ENCODE results near the gene HPN. TPM values are rescaled to one million over a fixed set of nuclear protein-coding genes. Genes with fewer than 3 reads are reported as not detected.

HPN gene
- total and polyA plus RNA-seq, 2 donors = 0.73 TPM; not detected in 1

DNA sequence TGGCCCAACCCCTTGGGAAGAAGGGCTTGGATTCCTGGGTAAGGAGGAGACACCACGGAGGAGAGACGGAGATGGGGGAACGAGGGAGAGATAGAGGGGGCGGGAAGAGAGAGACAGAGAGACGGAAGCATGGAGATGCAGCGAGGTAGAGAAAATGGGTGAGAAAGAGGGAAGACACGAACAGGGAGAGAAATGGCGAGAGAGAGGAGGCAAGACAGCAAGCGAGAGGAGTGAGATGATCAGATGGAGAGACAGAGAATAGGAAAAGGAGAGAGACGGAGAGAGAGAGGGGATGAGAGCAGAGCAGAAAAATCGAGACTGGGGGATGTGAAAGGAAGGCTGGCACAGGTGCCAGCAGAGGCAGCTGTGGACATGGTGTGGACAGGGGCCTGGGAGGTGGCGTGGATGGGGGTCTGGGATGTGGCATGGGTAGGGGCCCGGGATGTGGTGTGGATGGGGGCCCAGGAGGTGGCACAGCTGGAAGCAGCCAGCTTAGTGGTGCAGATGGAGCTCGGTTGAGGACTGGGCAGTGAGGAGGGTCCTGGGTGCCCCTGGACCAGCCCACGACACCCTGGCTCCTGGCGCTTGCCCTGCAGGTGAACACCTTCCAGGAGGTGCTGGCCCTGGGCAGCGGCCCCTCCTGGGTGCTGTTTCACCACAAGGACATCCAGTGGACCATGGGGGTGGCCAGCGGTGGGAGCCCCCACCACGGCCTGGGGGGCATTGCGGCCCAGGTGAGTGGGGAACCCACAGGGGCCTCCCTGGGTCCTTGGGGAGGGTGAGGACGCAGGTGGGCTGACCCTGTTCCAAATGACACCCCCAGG lies 33.9 kb downstream of the HPN start:
- WGBS = 89% methylated on average over 21 of the region's 21 CpGs
- Histone ChIP-seq H3K36me3 (ENCODE audit: insufficient read depth) (no peaks in the 10 kb centered on the region), H3K27ac (ENCODE audit: low read depth) (no peak overlapping the region), H3K4me1 (ENCODE audit: insufficient read depth) (no peaks in the 10 kb centered on the region), H3K4me3 (ENCODE audit: low read depth, low read length) (no peak overlapping the region)
- no peak for DNase-seq (ENCODE audit: extremely low spot score)

DNA sequence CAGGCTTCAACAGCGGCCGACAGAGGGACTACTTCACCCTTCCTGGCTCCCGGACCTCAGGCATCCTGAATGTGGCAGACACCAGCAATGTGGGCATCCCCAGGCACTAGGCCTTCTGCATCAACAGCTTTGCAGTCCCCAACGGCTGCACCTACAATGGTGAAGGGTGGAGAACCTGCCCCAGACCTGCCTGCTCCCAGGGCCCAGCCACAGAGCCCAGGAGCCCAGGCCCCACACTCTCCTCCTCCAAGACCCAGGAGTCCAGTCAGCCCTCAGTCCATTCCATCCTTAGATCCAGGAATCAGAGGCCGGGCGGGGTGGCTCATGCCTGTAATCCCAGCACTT lies 34.5 kb downstream of the HPN start:
- 88% methylated on average over 6 of the region's 6 CpGs for WGBS

DNA sequence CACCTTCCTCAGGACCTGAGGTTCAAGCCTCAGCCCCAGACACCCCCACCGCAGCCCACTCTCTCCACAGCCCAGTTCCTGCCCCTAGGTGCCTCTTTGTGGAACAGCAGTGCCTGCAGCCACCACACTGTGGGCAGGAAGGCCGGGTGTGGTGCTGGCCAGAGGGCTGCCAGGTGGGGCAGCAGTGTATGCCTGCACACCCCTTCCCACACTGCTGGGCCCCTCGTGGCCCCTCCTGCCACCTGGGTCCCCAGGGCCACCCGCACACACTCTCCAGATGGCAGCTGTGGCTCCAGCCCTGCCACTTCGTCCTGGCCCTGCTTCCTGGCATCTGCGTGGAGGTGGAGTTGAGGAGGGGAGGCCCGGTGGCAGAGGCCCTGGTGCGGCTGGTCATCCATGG lies 35.1 kb downstream of the HPN start:
- DNase-seq (ENCODE audit: extremely low spot score) = no peak
- Histone ChIP-seq H3K36me3 (ENCODE audit: insufficient read depth) (no peaks in the 10 kb centered on the region), H3K4me1 (ENCODE audit: insufficient read depth) (no peaks in the 10 kb centered on the region), H3K4me3 (ENCODE audit: low read depth, low read length) (no peak overlapping the region), H3K27ac (ENCODE audit: low read depth) (no peak overlapping the region)
- 80% methylated on average over 8 of the region's 8 CpGs for WGBS

More for the DNA sequence above, 34.5 kb downstream of the HPN start:
- Histone ChIP-seq H3K4me3 (ENCODE audit: low read depth, low read length) (no peak overlapping the region), H3K36me3 (ENCODE audit: insufficient read depth) (no peaks in the 10 kb centered on the region), H3K4me1 (ENCODE audit: insufficient read depth) (no peaks in the 10 kb centered on the region), H3K27ac (ENCODE audit: low read depth) (no peak overlapping the region)
- no peak for DNase-seq (ENCODE audit: extremely low spot score)

DNA sequence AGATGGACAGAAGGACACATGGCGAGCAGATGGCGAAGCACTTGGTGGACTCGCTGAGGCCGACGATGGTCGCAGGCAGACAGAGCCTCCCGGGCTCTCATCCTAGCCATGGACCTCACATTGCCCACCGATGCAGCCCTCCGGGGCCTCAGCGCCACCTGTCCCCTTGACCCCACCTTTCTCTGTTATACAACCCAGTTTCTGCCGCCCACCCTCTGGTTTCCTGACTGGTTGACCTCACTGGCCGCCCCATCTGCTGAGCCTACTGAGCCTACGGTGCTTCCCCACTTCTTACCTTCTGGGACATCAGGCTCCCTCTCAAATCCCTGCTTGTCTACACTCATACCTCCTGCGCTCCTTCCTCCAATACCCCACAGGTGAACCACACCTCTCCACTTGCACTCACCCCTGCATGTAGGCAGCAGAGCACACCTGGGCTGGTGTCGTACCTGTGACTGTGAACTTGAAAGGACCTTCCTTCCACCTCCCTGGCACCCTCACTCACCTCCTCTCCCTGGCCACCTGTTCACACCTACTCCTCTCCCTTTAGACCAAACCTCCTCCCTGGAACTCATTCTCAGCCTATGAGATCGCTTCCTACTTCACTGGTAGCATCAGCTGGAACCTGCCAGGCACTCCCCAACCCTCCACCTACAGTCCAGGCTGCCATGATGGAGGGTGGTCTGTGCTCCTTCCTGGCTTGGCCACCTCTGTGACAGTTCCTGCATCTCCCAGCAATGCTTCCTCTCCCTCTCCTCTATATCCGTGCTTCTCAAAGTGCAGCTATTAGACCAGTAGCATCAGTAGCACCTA lies 36.1 kb downstream of the HPN start:
- Histone ChIP-seq H3K27ac (ENCODE audit: low read depth) (no peak overlapping the region), H3K36me3 (ENCODE audit: insufficient read depth) (no peaks in the 10 kb centered on the region), H3K4me1 (ENCODE audit: insufficient read depth) (no peaks in the 10 kb centered on the region), H3K4me3 (ENCODE audit: low read depth, low read length) (no peak overlapping the region)
- DNase-seq (ENCODE audit: extremely low spot score) = no peak
- WGBS = 89% methylated on average over 17 of the region's 17 CpGs

DNA sequence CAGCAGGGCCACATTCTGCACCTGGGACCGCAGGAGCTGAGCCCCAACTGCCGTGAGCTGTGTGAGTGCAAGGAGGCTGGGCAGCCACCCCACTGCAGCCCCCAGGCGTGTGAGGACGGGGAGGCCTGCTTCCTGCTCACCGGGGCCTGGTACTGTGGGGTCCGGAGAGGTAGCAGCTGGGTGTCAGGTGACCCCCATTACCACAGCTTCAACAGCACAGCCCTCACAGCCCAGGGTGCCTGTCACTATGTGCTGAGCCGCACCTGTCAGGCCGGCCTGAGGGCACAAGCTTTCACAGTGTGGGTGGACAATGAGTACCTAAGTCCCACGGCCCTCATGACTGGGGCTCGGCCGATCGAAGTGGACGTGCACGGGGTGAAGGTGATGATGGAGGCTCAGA lies 38.3 kb downstream of the HPN start:
- Histone ChIP-seq H3K36me3 (ENCODE audit: insufficient read depth) (no peaks in the 10 kb centered on the region), H3K4me1 (ENCODE audit: insufficient read depth) (no peaks in the 10 kb centered on the region), H3K27ac (ENCODE audit: low read depth) (no peak overlapping the region), H3K4me3 (ENCODE audit: low read depth, low read length) (no peak overlapping the region)
- 82% methylated on average over 14 of the region's 14 CpGs for WGBS
- no peak for DNase-seq (ENCODE audit: extremely low spot score)

DNA sequence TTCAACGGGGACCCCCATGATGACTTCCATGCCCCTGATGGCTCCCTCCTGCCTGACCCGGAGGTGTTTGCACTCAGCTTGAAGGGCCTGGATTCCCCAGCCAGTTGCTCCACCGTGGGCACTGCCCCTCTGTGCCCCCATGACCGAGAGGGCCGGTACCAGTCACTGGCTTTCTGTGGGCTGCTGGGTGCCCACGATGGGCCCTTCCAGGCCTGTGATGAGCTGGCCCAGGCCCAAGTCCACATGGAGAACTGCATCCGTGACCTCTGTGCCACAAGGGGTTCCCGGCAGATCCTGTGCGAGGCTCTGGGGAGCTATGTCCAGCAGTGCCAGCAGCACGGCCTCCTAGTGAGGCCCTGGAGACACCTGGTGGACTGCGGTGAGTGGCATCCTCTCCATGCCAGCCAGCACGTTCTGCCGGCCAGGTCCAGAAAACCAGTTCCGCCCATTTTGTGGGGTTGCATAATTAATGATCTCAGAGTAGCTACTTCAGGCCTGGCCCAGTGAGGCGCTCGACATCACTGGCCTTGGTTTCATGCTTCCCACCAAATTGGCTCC lies 39.2 kb downstream of the HPN start:
- no peak for DNase-seq (ENCODE audit: extremely low spot score)
- H3K4me1 ChIP-seq (ENCODE audit: insufficient read depth) = no peaks in the 10 kb centered on the region
- no peak overlapping the region for H3K27ac ChIP-seq (ENCODE audit: low read depth)
- 87% methylated on average over 16 of the region's 16 CpGs for WGBS
- no peak overlapping the region for H3K4me3 ChIP-seq (ENCODE audit: low read depth, low read length)
- H3K36me3 ChIP-seq (ENCODE audit: insufficient read depth) = no peaks in the 10 kb centered on the region

DNA sequence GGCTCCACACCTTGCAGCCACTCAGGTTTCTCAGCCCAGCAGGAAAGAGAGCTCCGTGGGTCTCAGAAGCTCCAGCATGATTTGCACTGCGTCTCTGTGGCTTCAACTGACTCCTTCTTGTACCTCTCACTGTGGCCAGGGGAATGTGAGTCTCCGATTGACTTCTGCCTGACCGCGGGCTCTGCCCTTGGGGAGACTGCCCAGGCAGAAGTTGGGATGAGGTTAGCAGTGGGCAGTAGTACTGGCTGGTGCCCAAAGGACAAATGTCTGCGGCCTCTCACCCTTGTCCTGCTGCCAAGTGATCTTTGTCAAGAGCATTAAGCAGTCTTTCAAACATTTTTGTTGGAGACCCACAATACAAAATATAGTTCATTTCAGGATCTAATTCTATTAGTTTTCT lies 39.7 kb downstream of the HPN start:
- Histone ChIP-seq H3K4me3 (ENCODE audit: low read depth, low read length) (no peak overlapping the region), H3K4me1 (ENCODE audit: insufficient read depth) (no peaks in the 10 kb centered on the region), H3K36me3 (ENCODE audit: insufficient read depth) (no peaks in the 10 kb centered on the region), H3K27ac (ENCODE audit: low read depth) (no peak overlapping the region)
- no peak for DNase-seq (ENCODE audit: extremely low spot score)
- 85% methylated on average over 6 of the region's 6 CpGs for WGBS

DNA sequence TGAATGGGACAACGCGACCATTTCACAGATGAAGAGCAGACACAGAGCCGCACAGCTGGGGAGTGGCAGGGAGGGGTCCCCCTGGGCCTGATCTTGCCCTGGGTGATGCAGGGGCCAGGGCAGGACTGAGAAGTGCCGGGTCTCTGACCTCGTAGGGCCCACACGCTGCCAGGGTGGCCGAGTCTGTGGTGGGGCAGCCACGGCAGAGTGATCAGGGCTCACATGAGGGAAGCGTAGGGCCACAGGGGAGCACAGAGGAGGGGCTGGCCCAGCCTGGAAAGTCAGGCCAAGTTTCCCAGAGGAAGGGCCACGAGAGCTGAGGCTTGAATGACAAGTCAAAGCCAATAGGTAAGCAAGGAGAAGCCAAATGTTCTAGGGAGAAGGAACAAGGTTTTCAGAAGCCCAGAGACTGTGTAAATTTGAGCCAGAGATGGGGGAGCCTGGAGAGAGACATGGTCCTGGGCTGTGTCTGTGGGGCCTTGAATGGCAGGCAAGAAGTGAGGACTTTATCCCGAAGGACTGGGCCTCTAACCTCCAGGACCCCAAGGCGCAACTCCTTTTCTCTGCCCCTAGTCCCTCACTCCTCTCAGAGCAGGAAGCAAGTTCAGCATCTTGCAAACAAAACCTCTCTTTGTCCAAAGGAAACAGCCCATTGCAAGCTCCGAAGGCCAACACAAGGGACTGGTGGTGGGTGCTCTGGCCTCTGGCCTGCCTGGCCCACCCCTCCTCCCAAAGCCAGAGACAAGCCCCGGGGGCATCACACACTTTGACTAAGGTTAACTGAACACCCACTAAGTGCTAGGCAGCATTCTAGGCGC lies 42.4 kb downstream of the HPN start:
- Histone ChIP-seq H3K4me3 (ENCODE audit: low read depth, low read length) (no peak overlapping the region), H3K36me3 (ENCODE audit: insufficient read depth) (no peaks in the 10 kb centered on the region), H3K4me1 (ENCODE audit: insufficient read depth) (no peaks in the 10 kb centered on the region), H3K27ac (ENCODE audit: low read depth) (no peak overlapping the region)
- DNase-seq (ENCODE audit: extremely low spot score) = no peak
- WGBS = 82% methylated on average over 15 of the region's 15 CpGs

DNA sequence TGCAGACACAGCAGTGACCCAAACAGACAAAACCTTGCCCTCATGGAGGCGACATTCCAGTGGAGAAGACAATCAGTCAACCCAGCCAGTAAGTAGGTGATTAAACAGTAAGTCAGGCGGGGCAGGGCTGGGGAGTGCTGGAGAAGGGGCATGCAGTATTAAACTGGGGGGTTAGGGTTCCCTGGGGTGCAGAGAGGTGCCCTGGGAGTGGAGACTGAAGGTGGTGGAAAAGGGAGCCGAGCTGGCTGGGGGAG lies 42.9 kb downstream of the HPN start:
- Histone ChIP-seq H3K27ac (ENCODE audit: low read depth) (no peak overlapping the region), H3K36me3 (ENCODE audit: insufficient read depth) (no peaks in the 10 kb centered on the region), H3K4me3 (ENCODE audit: low read depth, low read length) (no peak overlapping the region), H3K4me1 (ENCODE audit: insufficient read depth) (no peaks in the 10 kb centered on the region)
- no peak for DNase-seq (ENCODE audit: extremely low spot score)
- 80% methylated on average over 3 of the region's 3 CpGs for WGBS

DNA sequence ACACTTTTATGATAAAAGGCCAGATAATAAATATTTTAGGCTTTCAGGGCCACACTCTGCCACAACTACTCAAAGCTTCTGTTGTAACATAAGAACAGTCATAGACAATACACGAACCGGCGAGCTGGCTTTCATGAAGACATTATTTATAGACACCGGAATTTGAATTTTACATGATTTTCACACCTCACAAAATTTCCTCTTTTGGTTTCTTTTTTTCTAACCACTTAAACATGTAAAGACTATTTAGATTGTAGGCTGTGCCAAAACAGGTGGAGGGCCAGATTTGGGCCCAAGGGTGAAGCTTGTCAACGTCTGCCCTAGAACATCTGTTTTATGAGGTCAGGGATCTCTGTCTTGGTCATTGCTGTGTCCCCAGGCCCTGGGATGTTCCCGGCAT lies 44.4 kb downstream of the HPN start:
- 70% methylated on average over 6 of the region's 6 CpGs for WGBS
- no peak for DNase-seq (ENCODE audit: extremely low spot score)

DNA sequence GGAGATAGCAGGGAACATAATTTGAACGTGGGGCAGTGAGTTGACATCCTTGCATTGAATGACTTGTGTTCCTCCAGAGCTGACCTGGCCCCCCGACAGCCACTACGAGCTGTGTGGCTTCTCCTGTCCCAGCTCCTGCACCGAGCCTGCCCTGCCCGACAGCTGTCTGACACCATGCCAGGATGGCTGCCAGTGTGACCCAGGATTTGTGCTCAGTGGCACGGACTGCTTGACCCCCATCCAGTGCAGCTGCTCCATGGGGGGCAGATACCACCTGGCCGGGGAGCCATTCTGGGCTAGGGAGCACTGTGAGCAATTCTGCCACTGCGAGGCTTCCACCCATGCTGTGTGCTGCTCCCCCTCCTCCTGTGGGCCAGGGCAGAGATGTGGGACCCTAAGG lies 44.9 kb downstream of the HPN start:
- no peak overlapping the region for H3K27ac ChIP-seq (ENCODE audit: low read depth)
- no peak overlapping the region for H3K4me3 ChIP-seq (ENCODE audit: low read depth, low read length)
- no peaks in the 10 kb centered on the region for H3K4me1 ChIP-seq (ENCODE audit: insufficient read depth)
- 79% methylated on average over 8 of the region's 8 CpGs for WGBS
- no peak for DNase-seq (ENCODE audit: extremely low spot score)
- H3K36me3 ChIP-seq (ENCODE audit: insufficient read depth) = no peaks in the 10 kb centered on the region

More for the DNA sequence above, 44.4 kb downstream of the HPN start:
- H3K4me1 ChIP-seq (ENCODE audit: insufficient read depth) = no peaks in the 10 kb centered on the region
- H3K36me3 ChIP-seq (ENCODE audit: insufficient read depth) = no peaks in the 10 kb centered on the region
- no peak overlapping the region for H3K27ac ChIP-seq (ENCODE audit: low read depth)
- no peak overlapping the region for H3K4me3 ChIP-seq (ENCODE audit: low read depth, low read length)

DNA sequence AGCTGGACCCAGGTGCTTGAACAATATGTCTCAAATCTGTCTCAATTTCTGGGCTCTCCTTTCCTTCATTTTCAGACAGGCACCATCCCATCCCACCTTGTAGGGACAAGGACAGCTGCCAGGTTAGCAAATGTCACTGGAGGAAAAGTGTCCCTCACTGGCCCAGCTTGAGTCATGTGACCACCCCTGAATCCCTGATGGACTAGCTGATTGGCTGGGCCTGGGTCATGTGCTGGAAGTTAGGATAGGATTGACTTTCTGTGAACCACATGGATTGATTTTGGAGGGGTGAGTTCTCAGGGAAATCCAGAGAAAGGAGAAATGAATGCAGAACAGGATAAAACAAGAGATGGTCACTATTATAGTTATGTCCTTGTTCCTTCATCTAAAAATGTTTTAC lies 45.9 kb downstream of the HPN start:
- no peak overlapping the region for H3K27ac ChIP-seq (ENCODE audit: low read depth)
- no peaks in the 10 kb centered on the region for H3K4me1 ChIP-seq (ENCODE audit: insufficient read depth)
- no peaks in the 10 kb centered on the region for H3K36me3 ChIP-seq (ENCODE audit: insufficient read depth)
- DNase-seq (ENCODE audit: extremely low spot score) = no peak
- no peak overlapping the region for H3K4me3 ChIP-seq (ENCODE audit: low read depth, low read length)

DNA sequence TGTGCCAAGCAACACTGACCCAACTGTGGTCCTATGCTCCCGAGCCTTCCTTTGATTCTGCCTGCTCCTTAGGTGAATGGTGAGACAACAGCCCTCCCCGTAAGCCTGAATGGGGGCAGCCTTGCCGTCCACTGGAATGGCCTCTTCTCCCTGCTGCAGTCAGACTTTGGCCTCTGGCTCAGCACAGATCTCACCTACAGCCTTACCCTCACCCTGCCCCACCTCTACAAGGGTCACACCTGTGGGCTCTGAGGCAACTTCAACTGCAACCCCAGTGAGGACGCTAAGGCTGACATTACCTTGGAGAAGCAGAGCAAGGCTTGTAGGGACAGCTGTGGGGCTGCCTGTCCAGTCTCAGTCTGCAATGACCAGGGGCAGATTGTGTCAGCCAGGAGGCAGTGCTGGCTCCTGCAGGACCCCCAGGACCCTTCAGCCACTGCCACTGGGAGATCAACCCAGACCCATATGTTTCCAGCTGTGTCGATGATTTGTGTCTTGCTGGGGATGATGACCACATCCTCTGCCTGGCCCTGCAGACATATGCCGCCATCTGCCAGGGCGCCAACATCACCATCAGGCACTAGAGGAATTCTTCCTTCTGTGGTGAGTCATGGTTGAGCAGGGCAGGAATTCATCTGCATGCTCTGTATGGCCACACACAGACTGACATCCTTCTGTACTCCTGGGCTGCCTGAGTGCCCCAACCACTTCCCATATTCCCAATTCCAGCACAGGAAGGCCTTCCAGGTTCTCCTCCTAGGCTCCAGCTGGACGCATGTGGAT lies 46.8 kb downstream of the HPN start:
- no peak for DNase-seq (ENCODE audit: extremely low spot score)
- Histone ChIP-seq H3K4me3 (ENCODE audit: low read depth, low read length) (no peak overlapping the region), H3K4me1 (ENCODE audit: insufficient read depth) (no peaks in the 10 kb centered on the region), H3K36me3 (ENCODE audit: insufficient read depth) (no peaks in the 10 kb centered on the region), H3K27ac (ENCODE audit: low read depth) (no peak overlapping the region)
- 74% methylated on average over 8 of the region's 8 CpGs for WGBS
